ENCODE data around the gene EYS.

Gene EYS

GRCh38 chr6:64712606-64713005 lies 994.4 kb downstream of the EYS start:
- DNase-seq = no peak

GRCh38 chr6:64703922-64704321 lies 1003.1 kb downstream of the EYS start:
- no peak for DNase-seq

- no peak for DNase-seq
Measured at GRCh38 chr6:64696053-64696452, 1011.0 kb downstream of the EYS start.

- no peak for DNase-seq
Measured at GRCh38 chr6:64694356-64694755, 1012.7 kb downstream of the EYS start.

GRCh38 chr6:64691064-64691463 lies 1016.0 kb downstream of the EYS start:
- no peak for DNase-seq

GRCh38 chr6:64685401-64685800 lies 1021.6 kb downstream of the EYS start:
- DNase-seq = no peak

GRCh38 chr6:64683682-64684081 lies 1023.3 kb downstream of the EYS start:
- DNase-seq = no peak

GRCh38 chr6:64681416-64682160 lies 1025.4 kb downstream of the EYS start:
- DNase-seq = no peak

GRCh38 chr6:64680446-64680845 lies 1026.6 kb downstream of the EYS start:
- no peak for DNase-seq

GRCh38 chr6:64679416-64679815 lies 1027.6 kb downstream of the EYS start:
- DNase-seq = no peak

GRCh38 chr6:64672651-64673050 lies 1034.4 kb downstream of the EYS start:
- DNase-seq = no peak

GRCh38 chr6:64672131-64672530 lies 1034.9 kb downstream of the EYS start:
- DNase-seq = no peak

- no peak for DNase-seq
Measured at GRCh38 chr6:64665137-64665536, 1041.9 kb downstream of the EYS start.

GRCh38 chr6:64664480-64664879 lies 1042.5 kb downstream of the EYS start:
- no peak for DNase-seq

GRCh38 chr6:64644024-64644423 lies 1063.0 kb downstream of the EYS start:
- DNase-seq = no peak

GRCh38 chr6:64630901-64631300 lies 1076.1 kb downstream of the EYS start:
- DNase-seq = no peak

GRCh38 chr6:64622944-64623343 lies 1084.1 kb downstream of the EYS start:
- no peak for DNase-seq

- DNase-seq = no peak
Measured at GRCh38 chr6:64602993-64603392, 1104.0 kb downstream of the EYS start.

GRCh38 chr6:64591676-64592036 lies 1115.4 kb downstream of the EYS start:
- no peak for DNase-seq

- DNase-seq = no peak
Measured at GRCh38 chr6:64590965-64591675, 1115.9 kb downstream of the EYS start.

GRCh38 chr6:64589961-64590360 lies 1117.1 kb downstream of the EYS start:
- no peak for DNase-seq

GRCh38 chr6:64580346-64580745 lies 1126.7 kb downstream of the EYS start:
- no peak for DNase-seq

- no peak for DNase-seq
Measured at GRCh38 chr6:64553249-64553786, 1153.7 kb downstream of the EYS start.

- no peak for DNase-seq
Measured at GRCh38 chr6:64547594-64548268, 1159.3 kb downstream of the EYS start.

Data from CD4-positive, alpha-beta T cell treated with Interleukin-6 for 4 hours (primary cell).